NCI-H2227 (cell line): ENCODE measurements around the gene GJB4.
"Not testable (repeated sequence)": the region's sequence is repeated elsewhere in the genome, so short reads cannot be mapped to it uniquely, and the experiment has no call there.

Experiments
- DNase-seq: peaks from one replicate; lab custom pipeline; 2025; ENCODE audit not compliant: unreplicated experiment; lab: John Stamatoyannopoulos, UW

Gene GJB4

GRCh38 chr1:34794790-34795180 is 35.2 kb downstream of the GJB4 start:
- DNase-seq = no peak

- no peak for DNase-seq
Measured at GRCh38 chr1:34795916-34796315, 36.4 kb downstream of the GJB4 start.

DNA sequence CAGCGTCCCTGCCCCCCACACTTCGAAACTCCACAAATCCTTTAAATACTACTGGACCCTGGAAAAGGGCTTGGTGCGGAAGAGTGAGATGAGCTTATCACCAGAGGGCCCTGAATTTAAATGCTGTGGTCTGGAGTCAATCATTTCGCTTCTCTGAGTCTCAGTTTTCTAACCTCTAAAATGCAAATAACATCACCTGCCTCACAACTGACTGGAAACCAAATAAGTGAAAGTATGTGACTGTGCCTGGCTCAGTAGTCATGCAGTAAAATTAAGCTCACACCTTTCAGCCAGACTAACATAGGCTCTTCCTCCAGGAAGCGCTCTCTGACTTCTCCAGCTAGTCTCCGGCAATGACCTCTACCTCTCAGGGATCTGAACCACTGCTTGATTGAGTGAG is 37.5 kb downstream of the GJB4 start:
- DNase-seq = no peak

- no peak for DNase-seq
Measured at GRCh38 chr1:34800214-34800613, 40.7 kb downstream of the GJB4 start.

- no peak for DNase-seq
Measured at GRCh38 chr1:34803770-34804169, 44.2 kb downstream of the GJB4 start.

GRCh38 chr1:34806396-34806795 is 46.9 kb downstream of the GJB4 start:
- DNase-seq = no peak

GRCh38 chr1:34808051-34808810 is 48.7 kb downstream of the GJB4 start:
- DNase-seq = no peak

DNA sequence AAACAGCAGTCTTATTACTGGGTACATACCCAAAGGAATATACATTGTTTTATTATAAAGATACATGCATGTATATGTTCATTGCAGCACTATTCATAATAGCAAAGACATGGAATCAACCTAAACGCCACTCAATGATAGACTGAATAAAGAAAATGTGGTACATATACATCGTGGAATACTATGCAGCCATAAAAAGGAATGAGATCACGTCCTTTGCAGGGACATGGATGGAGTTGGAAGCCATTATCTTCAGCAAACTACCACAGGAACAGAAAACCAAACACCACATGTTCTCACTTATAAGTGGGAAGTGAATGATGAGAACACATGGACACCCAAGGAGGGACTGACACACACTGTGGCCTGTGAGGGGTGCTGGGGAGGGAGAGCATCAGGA is 51.2 kb downstream of the GJB4 start:
- DNase-seq = not testable (repeated sequence)
